Mucosa of rectum (tissue), 2 donors: ENCODE results near the gene CAPRIN2.

ENCODE experiments used
- H3K27ac ChIP-seq, 2 donors: one replicate each; pipeline ENCODE4 v1.7.0; 2013; ENCODE audit warnings: inconsistent platforms in 2 of 2, low read depth in 2 of 2, low read length in 2 of 2
- H3K27me3 ChIP-seq, 2 donors: one replicate each; pipeline ENCODE4 v1.7.0; 2013; ENCODE audit warnings: low read length in 2 of 2; ENCODE audit not compliant: control insufficient read depth in 2 of 2, insufficient read depth in 2 of 2
- H3K36me3 ChIP-seq, 2 donors: one replicate each; pipeline ENCODE4 v1.7.0; 2013; ENCODE audit warnings: low read length in 2 of 2; ENCODE audit not compliant: control insufficient read depth in 2 of 2, insufficient read depth in 2 of 2
- H3K4me1 ChIP-seq, 2 donors: one replicate each; pipeline ENCODE4 v1.7.0; 2013; ENCODE audit warnings: low read length in 2 of 2, mild to moderate bottlenecking in 1 of 2; ENCODE audit not compliant: control insufficient read depth in 2 of 2, insufficient read depth in 2 of 2
- H3K4me3 ChIP-seq, 2 donors: one replicate each; pipeline ENCODE4 v1.7.0; 2013; ENCODE audit warnings: low read length in 2 of 2
- H3K9ac ChIP-seq, 2 donors: one replicate each; pipeline ENCODE4 v1.7.0; 2013; ENCODE audit warnings: low read length in 2 of 2, low read depth in 1 of 2, mild to moderate bottlenecking in 1 of 2
- H3K9me3 ChIP-seq, 2 donors: one replicate each; pipeline ENCODE4 v1.7.0; 2013; ENCODE audit warnings: low read length in 2 of 2; ENCODE audit not compliant: control insufficient read depth in 2 of 2
- donor health status: healthy.
- donor health status: Normal muscosa, but diverticular disease.

Gene CAPRIN2, protein sequence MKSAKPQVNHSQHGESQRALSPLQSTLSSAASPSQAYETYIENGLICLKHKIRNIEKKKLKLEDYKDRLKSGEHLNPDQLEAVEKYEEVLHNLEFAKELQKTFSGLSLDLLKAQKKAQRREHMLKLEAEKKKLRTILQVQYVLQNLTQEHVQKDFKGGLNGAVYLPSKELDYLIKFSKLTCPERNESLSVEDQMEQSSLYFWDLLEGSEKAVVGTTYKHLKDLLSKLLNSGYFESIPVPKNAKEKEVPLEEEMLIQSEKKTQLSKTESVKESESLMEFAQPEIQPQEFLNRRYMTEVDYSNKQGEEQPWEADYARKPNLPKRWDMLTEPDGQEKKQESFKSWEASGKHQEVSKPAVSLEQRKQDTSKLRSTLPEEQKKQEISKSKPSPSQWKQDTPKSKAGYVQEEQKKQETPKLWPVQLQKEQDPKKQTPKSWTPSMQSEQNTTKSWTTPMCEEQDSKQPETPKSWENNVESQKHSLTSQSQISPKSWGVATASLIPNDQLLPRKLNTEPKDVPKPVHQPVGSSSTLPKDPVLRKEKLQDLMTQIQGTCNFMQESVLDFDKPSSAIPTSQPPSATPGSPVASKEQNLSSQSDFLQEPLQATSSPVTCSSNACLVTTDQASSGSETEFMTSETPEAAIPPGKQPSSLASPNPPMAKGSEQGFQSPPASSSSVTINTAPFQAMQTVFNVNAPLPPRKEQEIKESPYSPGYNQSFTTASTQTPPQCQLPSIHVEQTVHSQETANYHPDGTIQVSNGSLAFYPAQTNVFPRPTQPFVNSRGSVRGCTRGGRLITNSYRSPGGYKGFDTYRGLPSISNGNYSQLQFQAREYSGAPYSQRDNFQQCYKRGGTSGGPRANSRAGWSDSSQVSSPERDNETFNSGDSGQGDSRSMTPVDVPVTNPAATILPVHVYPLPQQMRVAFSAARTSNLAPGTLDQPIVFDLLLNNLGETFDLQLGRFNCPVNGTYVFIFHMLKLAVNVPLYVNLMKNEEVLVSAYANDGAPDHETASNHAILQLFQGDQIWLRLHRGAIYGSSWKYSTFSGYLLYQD

DNA sequence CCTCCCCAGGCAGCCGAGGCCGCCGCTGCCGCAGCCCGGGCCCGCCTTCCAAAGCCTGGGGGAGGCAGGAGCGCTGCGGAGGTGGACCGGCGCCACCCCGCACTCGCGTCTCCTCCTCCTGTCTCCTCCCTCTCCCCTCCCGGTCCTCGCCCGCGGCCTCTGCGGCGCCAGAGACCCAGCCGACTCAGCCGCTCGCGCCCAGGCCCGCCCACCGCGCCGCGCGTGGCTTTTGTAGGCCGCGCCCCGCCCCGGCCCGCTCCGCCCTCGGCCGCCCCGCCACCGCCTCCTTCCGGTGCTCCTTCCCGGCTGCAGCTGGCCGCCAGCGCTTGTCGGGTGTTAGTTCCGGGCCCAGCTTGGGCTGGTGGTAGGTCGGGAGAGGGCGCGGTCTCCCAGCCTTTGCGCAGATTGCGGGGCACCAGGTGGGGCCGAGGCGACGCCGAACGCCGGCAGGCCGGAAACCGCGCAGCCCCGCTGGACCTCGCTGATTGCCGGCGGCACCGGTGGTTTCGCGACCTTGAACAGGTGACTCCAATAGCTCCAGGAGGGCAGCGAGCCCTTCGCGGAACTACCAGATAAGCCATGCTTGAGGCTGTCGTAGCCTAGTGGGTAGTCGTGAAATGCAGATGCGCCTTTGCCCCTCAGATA is at the start of gene CAPRIN2:
CAPRIN2 (minus strand) TSS at position 202 of the 645 bp plus-strand sequence. CDS start 1,431 bp downstream, outside the sequence.
- Histone ChIP-seq H3K36me3 (no peaks in the 10 kb centered on the region), H3K27ac (peak within 1 kb of the TSS; percentile 88 to 92), H3K27me3 (no peaks in the 10 kb centered on the region), H3K4me1 (peaks cover 7 to 9% of the 10 kb centered on the region in 2 donors), H3K4me3 (peak within 1 kb of the TSS; percentile 94 to 96), H3K9me3 (no peaks in the 10 kb centered on the region), H3K9ac (peak within 1 kb of the TSS; percentile 79 to 92)

DNA sequence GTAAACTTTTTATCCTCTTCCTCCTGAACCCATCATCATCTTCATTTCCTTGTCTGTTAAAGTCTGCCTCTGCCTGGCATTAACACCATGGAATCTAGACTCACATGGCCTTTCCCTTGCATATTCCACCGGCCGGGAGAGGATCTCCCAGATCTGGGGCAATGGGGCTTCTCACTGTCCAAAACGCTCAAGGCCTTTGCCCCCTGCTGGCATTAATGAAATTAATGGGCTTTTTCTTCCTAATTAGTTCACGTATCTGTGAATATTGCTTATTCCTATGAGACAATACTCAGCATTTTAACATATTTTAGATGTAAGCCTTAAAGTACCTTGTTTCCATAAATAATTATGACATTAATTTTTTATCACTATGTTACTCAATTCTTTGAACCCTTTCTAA is 42.9 kb upstream of the CAPRIN2 start:
- H3K4me1 ChIP-seq: peaks cover 0 to 3% of the 10 kb centered on the region in 2 donors
- H3K4me3 ChIP-seq: no peak overlapping the region
- peaks cover 10 to 11% of the 10 kb centered on the region in 2 donors for H3K27me3 ChIP-seq
- no peaks in the 10 kb centered on the region for H3K36me3 ChIP-seq
- no peaks in the 10 kb centered on the region for H3K9me3 ChIP-seq
- no peak overlapping the region for H3K9ac ChIP-seq
- no peak overlapping the region for H3K27ac ChIP-seq

DNA sequence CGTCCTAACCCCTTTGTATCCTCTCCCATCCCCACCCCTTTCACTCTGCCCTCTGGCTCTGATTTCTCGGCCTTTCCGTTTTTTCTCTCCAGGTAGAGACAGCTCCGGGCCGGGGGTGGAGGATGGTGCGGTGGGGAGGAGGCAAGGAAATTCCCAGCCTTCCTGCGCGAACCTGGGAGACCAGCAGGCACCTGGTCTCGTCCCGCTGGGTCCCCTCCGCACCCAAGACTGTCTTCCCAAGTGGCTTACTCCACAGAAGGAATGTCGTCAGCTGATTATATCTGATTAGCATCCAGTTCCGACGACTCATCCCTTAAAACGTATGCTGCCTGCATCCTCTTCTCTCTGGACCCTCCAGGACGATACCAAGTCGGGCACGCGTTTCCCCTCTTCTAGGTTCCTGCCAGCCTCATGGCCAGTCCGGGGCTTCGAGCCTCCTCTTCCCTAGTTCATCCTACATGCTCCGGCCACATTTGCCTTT is 42.2 kb upstream of the CAPRIN2 start:
- Histone ChIP-seq H3K27me3 (peaks cover 10 to 11% of the 10 kb centered on the region in 2 donors), H3K4me1 (peaks cover 0 to 3% of the 10 kb centered on the region in 2 donors), H3K9me3 (no peaks in the 10 kb centered on the region), H3K9ac (no peak overlapping the region), H3K4me3 (peak overlapping the region; percentile 33 to 50), H3K27ac (no peak overlapping the region), H3K36me3 (no peaks in the 10 kb centered on the region)

DNA sequence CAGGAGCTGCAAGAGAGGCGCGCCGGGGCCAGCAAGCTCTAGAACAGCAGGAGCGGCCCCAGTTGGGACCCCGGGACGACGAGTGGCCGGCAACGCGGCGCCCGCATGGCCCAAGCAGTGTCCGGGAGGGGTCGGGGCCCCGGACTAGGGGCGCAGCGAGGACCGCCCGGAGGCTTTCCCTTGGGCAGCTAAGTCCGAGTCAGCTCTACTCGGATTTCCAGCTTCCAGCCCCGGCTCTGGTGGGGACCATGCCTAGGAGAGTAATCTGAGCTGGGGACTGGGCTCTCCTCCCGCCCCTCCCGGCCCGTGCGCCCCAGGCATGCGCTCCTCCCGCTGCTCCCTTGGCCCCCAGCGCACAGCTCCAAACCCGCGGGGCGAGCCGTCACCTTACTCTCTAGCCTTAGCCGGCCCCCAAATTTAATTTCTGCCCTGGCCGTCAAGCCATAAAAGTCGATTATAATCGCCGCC is 41.6 kb upstream of the CAPRIN2 start:
- H3K27ac ChIP-seq: no peak overlapping the region

DNA sequence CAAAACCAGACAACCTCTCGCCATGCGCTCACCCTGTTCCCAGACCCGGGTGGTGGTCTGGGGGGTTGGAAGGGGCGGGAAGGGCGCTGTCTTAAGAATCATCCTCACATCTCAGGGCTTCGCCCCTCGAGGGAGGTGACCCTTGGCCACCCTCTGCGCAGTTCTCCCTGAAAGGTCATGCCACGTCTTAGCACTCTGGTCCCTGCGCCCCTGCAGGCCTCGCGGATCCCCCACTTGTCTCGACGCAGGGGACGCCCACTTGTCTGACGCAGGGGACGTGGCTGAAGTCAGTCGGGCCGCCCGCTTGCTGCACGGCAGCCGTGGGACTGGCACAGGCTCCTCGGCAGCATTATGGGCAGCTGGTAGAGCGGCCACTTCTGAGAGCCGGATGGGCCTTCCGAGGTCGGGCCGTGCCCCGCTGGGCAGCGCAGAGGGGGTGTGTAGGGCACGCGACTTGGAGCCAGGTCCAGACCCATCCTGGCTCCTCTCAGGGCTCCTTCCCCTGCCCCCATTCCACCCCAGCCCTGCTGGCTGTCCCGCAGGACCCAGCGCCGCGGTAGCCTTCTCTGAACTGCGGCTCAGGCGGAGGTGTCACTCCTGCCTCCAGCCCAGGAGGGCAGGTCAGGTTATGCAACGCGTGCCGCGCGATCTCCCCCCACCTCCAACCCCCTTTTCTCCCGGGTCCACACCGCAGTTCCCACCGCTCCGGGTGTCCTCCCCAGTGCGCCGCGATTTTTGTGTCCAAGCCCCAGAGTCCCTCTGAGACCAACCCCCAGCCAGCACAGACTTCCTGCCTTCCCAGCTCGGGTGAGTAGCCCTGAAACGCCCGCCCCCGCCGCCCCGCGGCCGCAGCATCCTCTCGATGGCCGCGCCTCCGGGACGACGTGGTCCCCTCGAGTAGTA is 40.9 kb upstream of the CAPRIN2 start:
- Histone ChIP-seq H3K4me3 (peak overlapping the region; percentile 44 to 61), H3K36me3 (no peaks in the 10 kb centered on the region), H3K27me3 (peaks cover 10 to 11% of the 10 kb centered on the region in 2 donors), H3K9me3 (no peaks in the 10 kb centered on the region), H3K4me1 (peaks cover 0 to 3% of the 10 kb centered on the region in 2 donors), H3K9ac (peak overlapping the region in 1 of 2 donors; percentile 42), H3K27ac (no peak overlapping the region)

More for the DNA sequence above, 41.6 kb upstream of the CAPRIN2 start:
- no peaks in the 10 kb centered on the region for H3K36me3 ChIP-seq
- H3K4me3 ChIP-seq: peak overlapping the region; percentile 44 to 61
- H3K4me1 ChIP-seq: peaks cover 0 to 3% of the 10 kb centered on the region in 2 donors
- H3K27me3 ChIP-seq: peaks cover 10 to 11% of the 10 kb centered on the region in 2 donors
- no peak overlapping the region for H3K9ac ChIP-seq
- no peaks in the 10 kb centered on the region for H3K9me3 ChIP-seq

DNA sequence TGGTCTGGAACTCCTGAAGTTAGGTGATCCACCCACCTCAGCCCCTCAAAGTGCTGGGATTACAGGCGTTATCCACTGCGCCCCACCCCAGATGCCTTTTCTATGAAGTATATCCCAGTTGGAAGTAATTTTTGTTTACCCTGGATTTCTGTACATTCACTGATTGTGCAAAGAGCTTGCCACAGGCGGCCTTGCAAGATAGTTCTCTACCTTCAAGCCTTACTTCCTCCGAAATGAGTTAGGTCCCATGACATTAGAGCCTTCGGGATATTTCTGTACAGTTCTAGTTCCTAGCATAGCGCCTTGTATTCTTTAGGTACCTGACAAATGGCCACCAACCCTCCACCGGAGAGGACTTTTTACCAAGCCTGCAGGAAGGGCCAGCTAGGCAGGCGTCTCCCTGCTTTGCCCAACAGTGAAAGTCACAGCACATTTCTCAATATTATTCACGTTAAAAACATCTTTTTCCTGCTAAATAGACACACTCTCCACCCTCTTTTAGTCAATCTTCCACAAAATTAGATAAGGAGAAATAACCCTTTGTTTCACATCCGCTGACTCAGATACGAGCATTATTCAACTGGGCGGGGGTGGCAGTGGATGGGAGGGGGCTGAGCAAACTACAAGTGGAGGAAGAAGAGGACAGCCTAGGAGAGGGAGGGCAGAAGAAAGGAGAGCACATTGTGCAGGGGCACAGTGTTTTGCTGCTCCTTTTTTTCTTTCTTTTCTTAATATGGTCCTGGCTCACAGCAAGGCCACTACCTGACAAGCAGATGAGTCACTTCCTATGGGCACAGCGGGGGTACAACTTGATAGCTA is 40.0 kb upstream of the CAPRIN2 start:
- Histone ChIP-seq H3K27ac (no peak overlapping the region), H3K36me3 (no peaks in the 10 kb centered on the region), H3K4me3 (no peak overlapping the region), H3K27me3 (peaks cover 10 to 11% of the 10 kb centered on the region in 2 donors), H3K9ac (no peak overlapping the region), H3K4me1 (peaks cover 0 to 3% of the 10 kb centered on the region in 2 donors), H3K9me3 (no peaks in the 10 kb centered on the region)

DNA sequence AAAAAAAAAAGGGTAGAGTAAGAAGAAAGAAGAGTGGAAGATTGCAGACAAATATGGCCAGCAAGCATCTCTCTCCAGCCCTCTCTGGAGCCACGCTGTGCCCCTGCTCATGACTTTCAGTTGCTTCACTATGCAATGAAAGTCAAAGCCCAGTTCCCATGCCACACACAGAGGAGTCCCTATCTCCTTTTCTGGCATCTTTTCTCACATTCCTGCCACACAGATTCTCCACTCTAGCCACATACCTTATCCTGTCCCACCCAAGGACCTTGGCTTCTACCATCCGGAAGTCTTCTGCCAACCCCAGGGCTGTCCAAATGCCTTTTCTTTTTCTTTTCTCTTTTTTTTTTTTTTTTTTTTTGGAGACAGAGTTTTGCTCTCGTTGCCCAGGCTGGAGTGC is 39.3 kb upstream of the CAPRIN2 start:
- Histone ChIP-seq H3K27ac (no peak overlapping the region), H3K9me3 (no peaks in the 10 kb centered on the region), H3K27me3 (peaks cover 10 to 11% of the 10 kb centered on the region in 2 donors), H3K4me3 (no peak overlapping the region), H3K9ac (no peak overlapping the region), H3K36me3 (no peaks in the 10 kb centered on the region), H3K4me1 (peaks cover 0 to 3% of the 10 kb centered on the region in 2 donors)

DNA sequence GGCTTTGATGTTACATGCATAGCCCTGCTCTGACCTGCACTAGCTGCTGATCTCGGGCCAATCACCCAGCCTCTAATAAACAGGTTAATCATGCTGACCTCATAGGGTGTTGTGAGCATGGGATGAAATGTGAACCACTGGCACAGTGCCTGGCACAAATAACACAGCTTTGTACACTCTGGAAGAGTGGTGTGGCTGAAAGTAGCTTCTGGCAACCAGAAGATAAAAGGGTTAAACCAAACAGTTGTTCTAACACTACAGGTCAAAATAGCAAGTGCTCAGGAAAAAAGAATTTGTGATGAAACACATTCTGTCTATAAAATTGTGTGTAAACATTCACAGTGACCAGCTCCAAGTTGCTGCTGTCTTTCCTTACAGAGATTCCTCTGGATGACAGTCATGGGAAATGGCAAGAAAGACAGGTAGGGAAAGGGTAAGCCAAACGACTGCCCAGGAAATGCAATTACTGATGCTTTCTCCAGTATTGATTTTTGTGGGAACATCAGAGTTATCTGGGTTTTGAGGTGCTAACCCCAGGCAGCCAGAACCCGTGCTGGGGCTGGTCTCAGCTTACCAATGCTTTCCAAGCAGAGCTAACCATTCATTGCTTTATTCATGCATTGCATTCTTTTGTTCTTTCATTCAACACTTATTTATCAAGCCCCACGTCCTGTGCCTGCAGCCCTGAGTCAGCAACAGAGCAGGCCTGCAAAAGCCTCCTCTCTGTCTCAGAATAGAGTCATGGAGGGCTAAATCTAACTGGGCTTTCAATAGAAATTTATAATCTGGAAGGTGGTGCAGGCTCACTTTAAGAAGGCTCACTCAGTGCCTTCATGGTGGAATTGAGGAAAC is 38.1 kb upstream of the CAPRIN2 start:
- H3K4me1 ChIP-seq: peaks cover 0 to 3% of the 10 kb centered on the region in 2 donors
- H3K36me3 ChIP-seq: no peaks in the 10 kb centered on the region
- no peak overlapping the region for H3K9ac ChIP-seq
- no peak overlapping the region for H3K27ac ChIP-seq
- H3K4me3 ChIP-seq: no peak overlapping the region
- no peaks in the 10 kb centered on the region for H3K9me3 ChIP-seq
- H3K27me3 ChIP-seq: peaks cover 10 to 11% of the 10 kb centered on the region in 2 donors
